OCI-LY3 (cell line): ENCODE data around the gene ASCC2.

Source experiments
- CTCF ChIP-seq: fragments of 200-600, 300-600 bp; sonication (generic); IDR thresholded peaks from 2 replicates; pipeline ENCODE4 v1.5.1; 2014; ENCODE audit warnings: antibody characterized with exemption, low read length, low read depth
- EZH2phosphoT487 ChIP-seq: fragments of 200-600 bp; shearing (Covaris generic); IDR thresholded peaks from 2 replicates; pipeline ENCODE4 v1.6.1; 2018; ENCODE audit warnings: antibody characterized with exemption, mixed run types, low read depth

GRCh38 chr22:29784451-29785361, 53.4 kb downstream of the ASCC2 start:
- TF ChIP-seq CTCF = no peak
- no peak for TF ChIP-seq EZH2phosphoT487
